Retinal pigment epithelial cell (primary cell): Measurements from ENCODE around the gene ZNF155.

ENCODE experiments used
- DNase-seq: peaks from one replicate; pipeline ENCODE4 v3.0.0-alpha.2; 2010; ENCODE audit warnings: low read depth
- H3K4me3 ChIP-seq: 2 replicates; pipeline ENCODE4 v1.5.1; 2011; ENCODE audit warnings: mild to moderate bottlenecking, low read length, control low read depth, moderate library complexity
- TF ChIP-seq, protein P1 (sequence below): conservative IDR thresholded peaks from 2 replicates; pipeline ENCODE4 v1.5.1; 2011; ENCODE audit warnings: low read depth, low read length, control low read depth, inconsistent platforms

Gene ZNF155

DNA sequence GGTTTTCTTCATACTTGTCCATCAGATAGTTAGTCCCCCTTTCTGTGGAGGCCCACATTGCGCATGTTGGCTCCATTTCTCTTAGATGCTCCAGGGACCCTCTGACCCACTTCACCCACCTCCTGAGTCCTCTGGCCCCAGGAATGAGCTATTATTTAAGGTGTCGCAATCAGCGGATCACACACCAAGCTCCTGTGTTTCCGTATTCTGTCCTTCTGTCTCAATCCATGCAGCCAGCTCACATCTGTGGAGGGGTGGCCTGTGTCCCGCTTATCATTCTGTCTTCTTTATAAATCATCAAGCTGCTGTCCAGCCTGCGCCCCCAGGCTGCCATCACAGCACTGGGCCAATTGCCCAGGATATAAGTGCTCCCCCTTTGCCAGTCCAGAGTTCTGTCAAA lies 23.5 kb downstream of the ZNF155 start:
- TF ChIP-seq, protein P1, sequence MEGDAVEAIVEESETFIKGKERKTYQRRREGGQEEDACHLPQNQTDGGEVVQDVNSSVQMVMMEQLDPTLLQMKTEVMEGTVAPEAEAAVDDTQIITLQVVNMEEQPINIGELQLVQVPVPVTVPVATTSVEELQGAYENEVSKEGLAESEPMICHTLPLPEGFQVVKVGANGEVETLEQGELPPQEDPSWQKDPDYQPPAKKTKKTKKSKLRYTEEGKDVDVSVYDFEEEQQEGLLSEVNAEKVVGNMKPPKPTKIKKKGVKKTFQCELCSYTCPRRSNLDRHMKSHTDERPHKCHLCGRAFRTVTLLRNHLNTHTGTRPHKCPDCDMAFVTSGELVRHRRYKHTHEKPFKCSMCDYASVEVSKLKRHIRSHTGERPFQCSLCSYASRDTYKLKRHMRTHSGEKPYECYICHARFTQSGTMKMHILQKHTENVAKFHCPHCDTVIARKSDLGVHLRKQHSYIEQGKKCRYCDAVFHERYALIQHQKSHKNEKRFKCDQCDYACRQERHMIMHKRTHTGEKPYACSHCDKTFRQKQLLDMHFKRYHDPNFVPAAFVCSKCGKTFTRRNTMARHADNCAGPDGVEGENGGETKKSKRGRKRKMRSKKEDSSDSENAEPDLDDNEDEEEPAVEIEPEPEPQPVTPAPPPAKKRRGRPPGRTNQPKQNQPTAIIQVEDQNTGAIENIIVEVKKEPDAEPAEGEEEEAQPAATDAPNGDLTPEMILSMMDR, result no peak
- H3K4me3 ChIP-seq, result no peak overlapping the region
- no peak for DNase-seq

DNA sequence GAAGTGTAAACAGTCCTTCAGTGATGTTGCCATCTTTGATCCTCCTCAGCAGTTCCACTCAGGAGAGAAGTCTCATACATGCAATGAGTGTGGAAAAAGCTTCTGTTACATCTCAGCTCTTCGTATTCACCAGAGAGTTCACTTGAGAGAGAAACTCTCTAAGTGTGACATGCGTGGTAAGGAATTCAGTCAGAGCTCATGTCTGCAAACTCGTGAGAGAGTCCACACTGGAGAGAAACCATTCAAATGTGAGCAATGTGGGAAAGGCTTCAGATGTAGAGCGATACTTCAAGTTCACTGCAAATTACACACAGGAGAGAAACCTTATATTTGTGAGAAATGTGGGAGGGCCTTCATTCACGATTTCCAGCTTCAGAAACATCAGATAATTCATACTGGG lies 26.5 kb downstream of the ZNF155 start:
- H3K4me3 ChIP-seq, result no peak overlapping the region
- DNase-seq, result no peak

DNA sequence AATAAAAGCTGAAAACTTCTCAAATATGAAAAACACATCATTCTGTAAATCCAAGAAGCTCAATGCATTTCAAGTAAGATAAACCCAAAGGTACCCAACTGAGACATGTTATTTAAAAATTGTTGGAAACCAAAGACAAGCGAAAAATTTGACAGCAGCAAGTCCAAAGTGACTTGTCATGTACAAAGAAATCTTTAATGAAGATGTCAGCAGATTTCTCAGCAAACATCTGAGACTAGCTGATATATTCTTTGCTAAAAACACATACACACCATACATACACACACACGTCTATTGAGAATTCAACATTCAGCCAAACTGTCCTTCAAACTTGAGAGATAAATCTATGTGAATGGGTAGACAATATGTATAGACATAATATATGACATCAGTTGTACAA lies 35.5 kb downstream of the ZNF155 start:
- DNase-seq, result no peak
- H3K4me3 ChIP-seq, result no peak overlapping the region
- TF ChIP-seq, protein P1, result no peak

More for the DNA sequence above, 26.5 kb downstream of the ZNF155 start:
- TF ChIP-seq, protein P1, result no peak

DNA sequence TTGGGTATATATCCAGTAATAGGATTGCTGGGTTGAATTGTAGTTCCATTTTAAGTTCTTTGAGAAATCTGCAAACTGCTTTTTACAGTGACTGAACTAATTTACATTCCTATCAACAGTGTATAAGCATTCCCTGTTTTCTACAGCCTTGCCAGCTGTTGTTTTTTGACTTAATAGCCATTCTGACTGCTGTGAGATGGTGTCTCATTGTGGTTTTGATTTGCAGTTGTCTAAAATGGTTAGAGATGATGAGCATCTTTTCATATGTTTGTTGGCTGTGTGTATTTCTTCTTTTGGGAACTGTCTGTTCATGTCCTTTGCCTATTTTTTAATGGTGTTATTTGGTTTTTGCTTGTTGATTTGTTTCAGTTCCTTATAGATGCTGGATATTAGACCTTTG lies 37.2 kb downstream of the ZNF155 start:
- no peak for DNase-seq
- TF ChIP-seq, protein P1, result no peak
- H3K4me3 ChIP-seq, result no peak overlapping the region

DNA sequence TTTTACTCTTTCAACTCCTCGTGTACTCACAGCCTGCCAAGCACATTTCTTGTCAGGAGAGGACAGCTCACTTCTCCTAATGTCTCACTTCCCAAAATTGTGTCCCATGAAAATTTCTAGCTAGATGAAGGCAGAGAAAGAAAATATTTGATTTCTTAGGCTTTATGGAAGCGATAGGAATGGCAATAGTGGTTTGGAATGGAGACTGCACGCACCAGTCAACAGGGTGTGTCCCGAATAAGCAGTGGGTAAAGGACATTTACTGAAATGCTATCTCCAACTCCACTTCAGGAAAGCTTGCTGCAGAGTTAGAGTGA lies 40.9 kb downstream of the ZNF155 start:
- TF ChIP-seq, protein P1, result no peak
- H3K4me3 ChIP-seq, result peak overlapping the region; percentile 92
- no peak for DNase-seq

DNA sequence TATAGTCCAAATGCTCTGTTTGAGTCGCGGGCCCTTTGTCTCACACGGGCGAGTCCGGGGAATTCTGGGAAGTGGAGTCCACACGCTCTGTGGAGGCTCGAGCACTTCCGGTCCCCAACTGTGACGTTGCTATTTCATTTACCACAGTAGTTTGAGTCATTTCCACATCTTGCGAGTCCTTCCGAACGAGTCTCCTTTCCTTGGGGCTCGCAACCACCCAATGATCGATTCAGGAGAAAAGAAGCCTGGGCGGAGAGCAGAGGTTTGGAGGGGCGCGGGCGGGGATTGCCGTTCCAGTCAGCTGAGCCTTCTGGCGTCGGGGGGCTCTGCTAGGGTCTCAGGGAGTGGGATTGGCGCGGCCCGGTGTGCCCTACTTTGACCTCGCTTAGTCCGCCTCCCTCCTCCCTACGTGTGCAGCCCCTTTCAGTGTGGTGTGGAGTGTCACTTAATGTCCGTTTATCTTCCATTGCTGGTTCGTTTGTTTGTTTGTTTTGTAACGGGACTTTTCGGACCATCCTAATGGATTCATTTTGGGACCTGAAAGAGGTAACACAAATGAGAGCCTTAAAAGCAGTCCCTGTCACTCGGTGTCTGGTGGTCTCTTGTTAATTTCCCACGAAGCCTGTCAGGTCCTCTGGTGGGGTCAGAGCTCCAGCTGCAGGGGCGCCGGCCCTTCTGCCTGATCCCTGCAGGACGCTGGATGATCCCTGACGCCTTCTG lies 41.4 kb downstream of the ZNF155 start, which contains the start of gene ZNF222:
Gene ZNF222, plus strand, starts transcription at position 163 of the 720 bp plus-strand sequence. Its CDS starts 58 bp downstream, at position 221.
- peak; percentile 50 for DNase-seq
- peak within 1 kb of the TSS; percentile 92 for H3K4me3 ChIP-seq
- TF ChIP-seq, protein P1, result no peak

DNA sequence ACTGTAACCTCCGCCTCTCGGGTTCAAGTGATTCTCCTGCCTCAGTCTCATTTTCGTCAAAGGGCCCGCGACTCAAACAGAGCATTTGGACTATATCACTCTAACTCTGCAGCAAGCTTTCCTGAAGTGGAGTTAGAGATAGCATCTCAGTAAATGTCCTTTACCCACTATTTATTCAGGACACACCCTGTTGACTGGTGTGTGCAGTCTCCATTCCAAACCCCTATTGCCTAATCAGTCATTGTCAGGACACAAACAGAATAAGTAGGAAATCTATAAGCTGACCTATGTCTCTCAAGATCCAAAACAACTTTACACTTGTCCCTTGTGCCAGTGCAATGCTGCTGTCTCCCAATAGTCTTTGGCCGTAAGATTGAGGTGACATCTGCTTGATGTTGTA lies 42.6 kb downstream of the ZNF155 start:
- TF ChIP-seq, protein P1, result no peak
- no peak for DNase-seq
- H3K4me3 ChIP-seq, result no peak overlapping the region
